ENCODE results near the gene CALU.

DNA sequence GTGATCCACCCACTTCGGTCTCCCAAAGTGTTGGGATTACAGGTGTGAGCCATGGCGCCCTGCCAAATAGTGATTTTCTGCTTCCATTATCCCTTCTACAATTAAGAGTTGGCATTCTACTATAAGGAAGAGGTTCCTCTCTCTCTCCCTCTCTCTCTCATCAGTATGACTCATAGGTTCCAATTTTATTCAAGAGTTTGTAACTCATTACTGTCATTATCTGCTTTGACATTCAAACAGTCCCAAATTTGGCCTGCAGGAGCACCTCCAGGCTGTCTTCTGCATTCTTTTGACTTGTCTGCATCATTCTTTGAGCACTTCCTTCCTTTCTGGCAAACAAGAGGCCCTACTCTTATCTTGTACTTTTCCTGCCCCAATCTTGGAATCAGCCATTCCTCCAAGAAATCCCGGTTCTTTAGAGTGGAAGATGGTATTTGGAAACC, 33.2 kb upstream of the CALU start:
- TF ChIP-seq TARDBP (IDR thresholded peaks at IDR 0.05) (no peak), ELF4 (IDR thresholded peaks at IDR 0.05) (no peak), SUZ12 (IDR thresholded peaks at IDR 0.05) (no peak)
